HCT116 (cell line): ENCODE data around the gene ALPP. TPM values are rescaled to one million over a fixed set of nuclear protein-coding genes. Genes with fewer than 3 reads are reported as not detected.

Experiments
- ATAC-seq: fragments of 200-7000 bp; cut with Tn5 transposase; 2 replicates; pipeline ENCODE4 v1.9.1; 2020; ENCODE audit warnings: mild to moderate bottlenecking, moderate library complexity
- BruUV-seq: library from RNA; stranded (reverse); fragments of 400-500 nt; replicated peaks from 2 replicates; lab custom pipeline; 2021; lab: Mats Ljungman, UMichigan
- CTCF ChIA-PET: fragments of 300-600 bp; sonication (Branson Sonifier 250); formaldehyde crosslinking; loops from one replicate; lab custom pipeline; 2021; ENCODE audit warnings: antibody characterized with exemption; lab: Charles Lee
- POLR2A ChIA-PET: fragments of 300-600, 350-600 bp; sonication (Branson Sonifier 250); formaldehyde crosslinking; loops from one replicate; lab custom pipeline; 2021; ENCODE audit warnings: antibody characterized with exemption; lab: Charles Lee
- RAD21 ChIA-PET, 2 experiments: fragments of 300-600 bp; sonication (Branson Sonifier 250); formaldehyde crosslinking; loops; one replicate each; lab custom pipeline; 2023; ENCODE audit warnings: low total read pairs in 2 of 2; ENCODE audit not compliant: uncharacterized antibody in 2 of 2, unreplicated experiment in 2 of 2, low non-redundant PET in 1 of 2; lab: Charles Lee
- DNase-seq: peaks from one replicate; pipeline ENCODE4 v3.0.0-alpha.2; 2010; ENCODE audit warnings: low read depth, low spot score
- H2AFZ ChIP-seq: fragments of 200-600 bp; shearing (Covaris generic), sonication (generic); 2 replicates; pipeline ENCODE4 v1.6.1; 2017; ENCODE audit warnings: low read depth, mixed run types, mixed read lengths, antibody characterized with exemption, low read length; ENCODE audit not compliant: poor library complexity, severe bottlenecking
- H3K27ac ChIP-seq: 2 replicates; pipeline ENCODE4 v1.5.1; 2012; ENCODE audit warnings: low read depth, low read length
- H3K27me3 ChIP-seq: fragments of 200-600 bp; sonication (generic); 2 replicates; pipeline ENCODE4 v1.6.1; 2016; ENCODE audit warnings: mixed run types, low read length, mixed read lengths; ENCODE audit not compliant: insufficient read depth
- H3K36me3 ChIP-seq, 2 experiments: fragments of 200-500 bp in 1 of 2; fragments of 200-600 bp in 1 of 2; sonication (Bioruptor generic) in 1 of 2; sonication (generic) in 1 of 2; 2 replicates each; pipeline versions ENCODE4 v1.5.1 to v1.6.1; 2014 to 2016; ENCODE audit warnings: low read length in 2 of 2, inconsistent platforms in 1 of 2, mixed read lengths in 1 of 2, mixed run types in 1 of 2; ENCODE audit not compliant: insufficient read depth in 2 of 2, control insufficient read depth in 1 of 2
- H3K4me1 ChIP-seq, 2 experiments: fragments of 200-600 bp in 1 of 2; sonication (generic) in 1 of 2; 2 replicates each; pipeline versions ENCODE4 v1.5.1 to v1.6.1; 2012 to 2017; ENCODE audit warnings: low read length in 2 of 2, inconsistent platforms in 1 of 2, mild to moderate bottlenecking in 1 of 2, mixed read lengths in 1 of 2, mixed run types in 1 of 2, moderate library complexity in 1 of 2; ENCODE audit not compliant: insufficient read depth in 2 of 2, control insufficient read depth in 1 of 2
- H3K4me2 ChIP-seq: fragments of 200-600 bp; sonication (generic); 2 replicates; pipeline ENCODE4 v1.6.1; 2017; ENCODE audit warnings: mixed run types, low read length, mixed read lengths
- H3K4me3 ChIP-seq, 2 experiments: fragments of 200-600 bp in 1 of 2; sonication (generic) in 1 of 2; replicated peaks in 1 of 2; 2 replicates each; pipeline ENCODE4 v1.5.1; 2011 to 2016; ENCODE audit warnings: low read length in 2 of 2, control low read depth in 1 of 2, low read depth in 1 of 2, mild to moderate bottlenecking in 1 of 2, mixed read lengths in 1 of 2, mixed run types in 1 of 2
- H3K79me2 ChIP-seq: fragments of 200-600 bp; sonication (generic); 2 replicates; pipeline ENCODE4 v1.6.1; 2017; ENCODE audit warnings: mild to moderate bottlenecking, mixed run types, low read length, moderate library complexity, mixed read lengths; ENCODE audit not compliant: insufficient read depth
- H3K9ac ChIP-seq: fragments of 200-600 bp; sonication (generic); 2 replicates; pipeline ENCODE4 v1.6.1; 2016; ENCODE audit warnings: low read length, mixed read lengths
- H3K9me2 ChIP-seq: fragments of 200-600 bp; sonication (generic), shearing (Covaris generic); 2 replicates; pipeline ENCODE4 v1.6.1; 2017; ENCODE audit warnings: mixed run types, mild to moderate bottlenecking, moderate library complexity; ENCODE audit not compliant: insufficient read depth
- H3K9me3 ChIP-seq, 2 experiments: fragments of 200-500 bp in 1 of 2; fragments of 200-600 bp in 1 of 2; sonication (Bioruptor generic) in 1 of 2; sonication (generic) in 1 of 2; 2 replicates each; pipeline ENCODE4 v1.6.1; 2014 to 2017; ENCODE audit warnings: low read length in 2 of 2, mixed read lengths in 2 of 2, inconsistent platforms in 1 of 2, low read depth in 1 of 2, mild to moderate bottlenecking in 1 of 2, mixed run types in 1 of 2, moderate library complexity in 1 of 2; ENCODE audit not compliant: control insufficient read depth in 1 of 2, insufficient read depth in 1 of 2
- H4K20me1 ChIP-seq: fragments of 200-600 bp; sonication (generic), shearing (Covaris generic); 2 replicates; pipeline ENCODE4 v1.6.1; 2017; ENCODE audit warnings: mixed run types, mild to moderate bottlenecking, moderate library complexity; ENCODE audit not compliant: insufficient read depth
- ATF3 ChIP-seq: IDR thresholded peaks from 2 replicates; pipeline ENCODE4 v1.6.1; 2012
- CBX3 ChIP-seq: IDR thresholded peaks from 2 replicates; pipeline ENCODE4 v1.6.1; 2012; ENCODE audit warnings: low read depth
- CTCF ChIP-seq, 3 experiments: fragments of 200-600 bp in 1 of 3; sonication (generic) in 1 of 3; IDR thresholded peaks in 2 of 3; conservative IDR thresholded peaks in 1 of 3; 2 replicates each; pipeline ENCODE4 v1.5.1; 2012 to 2017; ENCODE audit warnings: low read depth in 2 of 3, low read length in 2 of 3, antibody characterized with exemption in 1 of 3, borderline replicate concordance in 1 of 3, control low read depth in 1 of 3, mild to moderate bottlenecking in 1 of 3, mixed read lengths in 1 of 3, mixed run types in 1 of 3, moderate library complexity in 1 of 3; ENCODE audit not compliant: insufficient read depth in 1 of 3
- EGR1 ChIP-seq: IDR thresholded peaks from 2 replicates; pipeline ENCODE4 v1.6.1; 2012; ENCODE audit warnings: low read depth
- ELF1 ChIP-seq: IDR thresholded peaks from 2 replicates; pipeline ENCODE4 v1.6.1; 2012; ENCODE audit warnings: low read depth, borderline replicate concordance
- EZH2 ChIP-seq: fragments of 200-600 bp; sonication (generic); IDR thresholded peaks from 2 replicates; pipeline ENCODE4 v1.6.1; 2017; ENCODE audit warnings: antibody characterized with exemption, mixed run types
- FOSL1 ChIP-seq: IDR thresholded peaks from 2 replicates; pipeline ENCODE4 v1.6.1; 2012; ENCODE audit warnings: low read depth
- JUND ChIP-seq: IDR thresholded peaks from 2 replicates; pipeline ENCODE4 v1.6.1; 2012
- REST ChIP-seq: IDR thresholded peaks from 2 replicates; pipeline ENCODE4 v1.6.1; 2012; ENCODE audit warnings: low read depth
- SIN3A ChIP-seq: IDR thresholded peaks from 2 replicates; pipeline ENCODE4 v1.6.1; 2012; ENCODE audit warnings: low read depth
- SRF ChIP-seq: IDR thresholded peaks from 2 replicates; pipeline ENCODE4 v1.6.1; 2012; ENCODE audit warnings: low read depth
- TCF7L2 ChIP-seq: IDR thresholded peaks from 2 replicates; pipeline ENCODE4 v1.7.0; 2011; ENCODE audit warnings: borderline replicate concordance, inconsistent platforms; ENCODE audit not compliant: insufficient read depth, insufficient read length; ENCODE audit errors: extremely low read depth
- ZFX ChIP-seq: fragments of 450-650 bp; IDR thresholded peaks from 2 replicates; pipeline ENCODE4 v1.6.1; 2017
- intact Hi-C: fragments of 100-400 bp; cut with micrococcal nuclease; formaldehyde crosslinking; loops from 2 replicates; pipeline ENCODE4 v1.10.0; 2022
- total RNA-seq: library from RNA; stranded (reverse); gene quantifications from one replicate; pipeline ENCODE4 v1.2.1, GENCODE V29; 2021; ENCODE audit not compliant: unreplicated experiment
- TF ChIP-seq, protein P1 (sequence below): IDR thresholded peaks from 2 replicates; pipeline ENCODE4 v1.6.1; 2012

ALPP gene
- total RNA-seq, 1 experiment from 2014 or later: 0.34 TPM

DNA sequence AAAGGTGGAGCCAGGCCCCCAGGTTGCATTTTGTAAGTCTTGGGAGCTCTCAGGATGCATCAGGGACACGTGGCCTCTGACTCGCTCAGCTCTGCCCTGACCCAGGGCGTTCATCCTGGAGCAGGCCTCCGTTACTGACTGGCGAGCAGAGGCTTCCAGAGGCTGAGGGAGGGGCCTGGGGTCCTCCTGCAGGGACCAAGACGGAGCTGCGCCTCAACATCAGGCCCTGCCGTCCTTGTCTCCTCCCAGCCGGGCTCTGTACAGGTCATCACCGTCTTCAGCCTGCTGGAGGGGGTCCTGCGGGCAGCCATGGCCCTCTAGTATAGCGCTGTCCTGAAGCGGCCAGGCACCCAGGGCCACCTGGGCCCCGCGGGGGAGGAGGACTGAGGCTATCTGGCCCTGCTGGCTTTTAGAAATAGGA lies 10.2 kb upstream of the ALPP start:
- DNase-seq: no peak
- no peak overlapping the region for H3K4me3 ChIP-seq
- no peak overlapping the region for H3K4me2 ChIP-seq
- no peaks in the 10 kb centered on the region for H3K9me3 ChIP-seq
- no peak for ATAC-seq
- no peaks in the 10 kb centered on the region for H3K36me3 ChIP-seq
- intact Hi-C loops: no loop called here
- H2AFZ ChIP-seq: no peak overlapping the region
- no peaks in the 10 kb centered on the region for H3K27me3 ChIP-seq
- no TSS peak for BruUV-seq
- RAD21 ChIA-PET: no interaction called here
- H4K20me1 ChIP-seq: no peaks in the 10 kb centered on the region
- CTCF ChIA-PET: interaction anchor here (1.5 kb wide), 1 partner anchor 71 kb away, joined by 8 read pairs; no protein-coding TSS in a partner anchor
- no peak overlapping the region for H3K27ac ChIP-seq
- H3K9ac ChIP-seq: no peak overlapping the region
- peaks cover 0 to 4% of the 10 kb centered on the region in 2 experiments; a peak in 1 of 4 replicates for H3K4me1 ChIP-seq
- no peaks in the 10 kb centered on the region for H3K9me2 ChIP-seq
- no peaks in the 10 kb centered on the region for H3K79me2 ChIP-seq
- TF ChIP-seq EGR1 (no peak), ELF1 (no peak)
- POLR2A ChIA-PET: no interaction called here

- Histone ChIP-seq H3K27me3 (no peaks in the 10 kb centered on the region), H3K9me3 (no peaks in the 10 kb centered on the region), H4K20me1 (no peaks in the 10 kb centered on the region), H3K9me2 (no peaks in the 10 kb centered on the region), H3K27ac (no peak overlapping the region), H3K9ac (no peak overlapping the region), H3K79me2 (no peaks in the 10 kb centered on the region), H3K4me2 (no peak overlapping the region), H3K4me1 (peaks cover 0 to 4% of the 10 kb centered on the region in 2 experiments; a peak in 1 of 4 replicates), H3K36me3 (no peaks in the 10 kb centered on the region), H3K4me3 (no peak overlapping the region), H2AFZ (no peak overlapping the region)
- ChIA-PET POLR2A (no interaction called here), CTCF (no interaction called here), RAD21 (no interaction called here)
- ATAC-seq (no peak), DNase-seq (no peak)
- intact Hi-C loops: no loop called here
- BruUV-seq: no TSS peak
- TF ChIP-seq CBX3: no peak
- TF ChIP-seq REST: no peak
- TF ChIP-seq CTCF (IDR thresholded peaks at IDR 0.05 in 2 of 3, conservative IDR thresholded peaks at IDR 0.05 in 1 of 3; ENCODE audit: borderline replicate concordance in 1 of 3, insufficient read depth in 1 of 3, low read depth in 2 of 3, low read length in 2 of 3): no peak
- no peak for TF ChIP-seq TCF7L2
- TF ChIP-seq ATF3: no peak
- no peak for TF ChIP-seq JUND
- TF ChIP-seq FOSL1: no peak
- no peak for TF ChIP-seq SRF
- no peak for TF ChIP-seq ELF1
- TF ChIP-seq, protein P1, sequence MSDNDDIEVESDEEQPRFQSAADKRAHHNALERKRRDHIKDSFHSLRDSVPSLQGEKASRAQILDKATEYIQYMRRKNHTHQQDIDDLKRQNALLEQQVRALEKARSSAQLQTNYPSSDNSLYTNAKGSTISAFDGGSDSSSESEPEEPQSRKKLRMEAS: no peak
- TF ChIP-seq SIN3A: no peak
- no peak for TF ChIP-seq EGR1
- TF ChIP-seq ZFX: no peak
- TF ChIP-seq EZH2: no peak
Observed at GRCh38 chr2:232369126-232369951, 9.2 kb upstream of the ALPP start.
